AG04450 (cell line): ENCODE data around the gene OR51D1. TPM values are rescaled to one million over a fixed set of nuclear protein-coding genes. Genes with fewer than 3 reads are reported as not detected.

ENCODE experiments used
- CTCF ChIA-PET: fragments of 300-600, 350-600 bp; formaldehyde crosslinking; extraction: SDS; loops from one replicate; lab custom pipeline; 2022; ENCODE audit warnings: antibody characterized with exemption, inconsistent platforms; lab: Charles Lee
- POLR2A ChIA-PET: fragments of 350-600 bp; formaldehyde crosslinking; extraction: SDS; loops from one replicate; lab custom pipeline; 2021; ENCODE audit warnings: antibody characterized with exemption, inconsistent platforms; lab: Yijun Ruan, JAX
- DNase-seq: peaks from one replicate; pipeline ENCODE4 v3.0.0-alpha.2; 2011; ENCODE audit warnings: low read depth, low spot score
- H3K27ac ChIP-seq: one replicate; pipeline ENCODE4 v1.5.1; 2012; ENCODE audit warnings: low read depth, low read length, control low read depth
- H3K27me3 ChIP-seq: one replicate; pipeline ENCODE4 v1.6.0; 2012; ENCODE audit warnings: low read length; ENCODE audit not compliant: control insufficient read depth, insufficient read depth
- H3K4me3 ChIP-seq: 2 replicates; pipeline ENCODE4 v1.5.1; 2011; ENCODE audit warnings: mild to moderate bottlenecking, low read depth, low read length, control low read depth
- H3K9me3 ChIP-seq: 2 replicates; pipeline ENCODE4 v1.5.1; 2012; ENCODE audit warnings: low read length; ENCODE audit not compliant: control insufficient read depth, insufficient read depth
- CTCF ChIP-seq: IDR thresholded peaks from 2 replicates; pipeline ENCODE4 v1.5.1; 2011; ENCODE audit warnings: low read depth, low read length, control low read depth, inconsistent platforms
- polyA plus RNA-seq: library from polyadenylated mRNA; depleted of rRNA; stranded (reverse); fragments of >200 nt; gene quantifications from 2 replicates; pipeline ENCODE4 v1.2.3, GENCODE V29; 2011

OR51D1 gene
- polyA plus RNA-seq, 1 experiment, result not detected

- Histone ChIP-seq H3K27ac (no peak overlapping the region), H3K27me3 (no peaks in the 10 kb centered on the region), H3K4me3 (no peak overlapping the region), H3K9me3 (no peaks in the 10 kb centered on the region)
- POLR2A ChIA-PET, result no interaction called here
- CTCF ChIA-PET, result interaction anchor here (0.6 to 4.2 kb wide), 64 partner anchors 10 to 744 kb away, joined by 3 to 134 read pairs (median 5); partner anchors contain the start of genes OR51E2, OR51F2, OR52A1 and TRIM68
- TF ChIP-seq CTCF, result no peak
- no peak for DNase-seq
Measured at GRCh38 chr11:4637662-4638047, 378 bp downstream of the OR51D1 start.

- H3K4me3 ChIP-seq, result no peak overlapping the region
- no peak for DNase-seq
- ChIA-PET CTCF (interaction anchor here (0.9 kb wide), 1 partner anchor 186 kb away, joined by 3 read pairs; no protein-coding TSS in a partner anchor), POLR2A (no interaction called here)
- no peak overlapping the region for H3K27ac ChIP-seq
- no peaks in the 10 kb centered on the region for H3K27me3 ChIP-seq
- no peak for TF ChIP-seq CTCF
- H3K9me3 ChIP-seq, result no peaks in the 10 kb centered on the region
Measured at GRCh38 chr11:4639931-4640330, 2.7 kb downstream of the OR51D1 start.

- H3K27me3 ChIP-seq, result no peaks in the 10 kb centered on the region
- POLR2A ChIA-PET, result no interaction called here
- H3K4me3 ChIP-seq, result no peak overlapping the region
- TF ChIP-seq CTCF, result no peak
- H3K9me3 ChIP-seq, result no peaks in the 10 kb centered on the region
- H3K27ac ChIP-seq, result no peak overlapping the region
- no peak for DNase-seq
- CTCF ChIA-PET, result no interaction called here
Measured at GRCh38 chr11:4641501-4641900, 4.2 kb downstream of the OR51D1 start.

GRCh38 chr11:4642043-4642442 is 4.8 kb downstream of the OR51D1 start:
- ChIA-PET POLR2A (no interaction called here), CTCF (no interaction called here)
- TF ChIP-seq CTCF, result no peak
- Histone ChIP-seq H3K9me3 (no peaks in the 10 kb centered on the region), H3K4me3 (no peak overlapping the region), H3K27ac (no peak overlapping the region), H3K27me3 (no peaks in the 10 kb centered on the region)
- no peak for DNase-seq

GRCh38 chr11:4643076-4643475 is 5.8 kb downstream of the OR51D1 start:
- TF ChIP-seq CTCF, result no peak
- Histone ChIP-seq H3K4me3 (no peak overlapping the region), H3K9me3 (no peaks in the 10 kb centered on the region), H3K27me3 (no peaks in the 10 kb centered on the region), H3K27ac (no peak overlapping the region)
- POLR2A ChIA-PET, result no interaction called here
- no peak for DNase-seq
- CTCF ChIA-PET, result interaction anchor here (0.7 kb wide), 1 partner anchor 183 kb away, joined by 3 read pairs; no protein-coding TSS in a partner anchor
